Measurements from ENCODE around the gene SOCS1.

The SOCS1 gene

GRCh38 chr16:11264155-11264832, 8.3 kb upstream of the SOCS1 start:
- DNase-seq, result no peak
- Histone ChIP-seq H3K36me3 (ENCODE audit: control insufficient read depth in 1 of 2, insufficient read depth in 2 of 2, low read length in 2 of 2) (no peaks in the 10 kb centered on the region), H2AFZ (ENCODE audit: insufficient read depth, low read length, poor library complexity) (no peak overlapping the region), H3K27me3 (ENCODE audit: insufficient read depth, low read length) (no peaks in the 10 kb centered on the region), H3K4me3 (ENCODE audit: low read depth, low read length) (no peak overlapping the region), H3K27ac (ENCODE audit: low read depth, low read length) (no peak overlapping the region), H3K4ac (ENCODE audit: low read depth, low read length) (no peak overlapping the region), H3K4me2 (ENCODE audit: low read length) (no peak overlapping the region), H3K4me1 (ENCODE audit: control insufficient read depth in 1 of 2, insufficient read depth in 2 of 2, low read length in 2 of 2) (peaks cover 14 to 16% of the 10 kb centered on the region in 2 experiments), H4K8ac (ENCODE audit: low read depth, low read length) (no peak overlapping the region), H2BK120ac (ENCODE audit: insufficient read depth, low read length, poor library complexity) (no peak overlapping the region), H3K14ac (ENCODE audit: low read length) (no peak overlapping the region), H2BK12ac (ENCODE audit: low read length) (no peak overlapping the region), H3K79me2 (ENCODE audit: control insufficient read depth, insufficient read depth, low read length, poor library complexity) (no peaks in the 10 kb centered on the region), H3K9ac (ENCODE audit: low read length) (no peak overlapping the region), H3K79me1 (ENCODE audit: low read length) (peaks cover 4% of the 10 kb centered on the region), H2BK5ac (ENCODE audit: low read depth, low read length, poor library complexity) (no peak overlapping the region), H4K91ac (ENCODE audit: low read depth, low read length) (no peak overlapping the region), H2AK5ac (ENCODE audit: low read length) (no peak overlapping the region), H3K23ac (ENCODE audit: low read length) (no peak overlapping the region), H3K18ac (ENCODE audit: low read length) (no peak overlapping the region), H3K9me3 (ENCODE audit: insufficient read depth, low read depth, low read length) (no peaks in the 10 kb centered on the region), H4K12ac (ENCODE audit: low read depth, low read length) (no peak overlapping the region)
- no CpG with 5 or more reads among the region's 9 CpGs for WGBS (ENCODE audit: extremely low coverage, insufficient coverage, insufficient read length)

- DNase-seq, result no peak
- H4K8ac ChIP-seq (ENCODE audit: low read depth, low read length), result no peak overlapping the region
- no peaks in the 10 kb centered on the region for H3K27me3 ChIP-seq (ENCODE audit: insufficient read depth, low read length)
- H3K23ac ChIP-seq (ENCODE audit: low read length), result no peak overlapping the region
- no peak overlapping the region for H3K14ac ChIP-seq (ENCODE audit: low read length)
- no CpG with 5 or more reads among the region's 4 CpGs for WGBS (ENCODE audit: extremely low coverage, insufficient coverage, insufficient read length)
- no peak overlapping the region for H3K18ac ChIP-seq (ENCODE audit: low read length)
- H3K9me3 ChIP-seq (ENCODE audit: insufficient read depth, low read depth, low read length), result peaks cover 2% of the 10 kb centered on the region
- no peaks in the 10 kb centered on the region for H3K36me3 ChIP-seq (ENCODE audit: control insufficient read depth in 1 of 2, insufficient read depth in 2 of 2, low read length in 2 of 2)
- no peak overlapping the region for H2BK120ac ChIP-seq (ENCODE audit: insufficient read depth, low read length, poor library complexity)
- no peak overlapping the region for H2BK12ac ChIP-seq (ENCODE audit: low read length)
- peaks cover 14 to 16% of the 10 kb centered on the region in 2 experiments for H3K4me1 ChIP-seq (ENCODE audit: control insufficient read depth in 1 of 2, insufficient read depth in 2 of 2, low read length in 2 of 2)
- H3K27ac ChIP-seq (ENCODE audit: low read depth, low read length), result no peak overlapping the region
- no peaks in the 10 kb centered on the region for H3K79me2 ChIP-seq (ENCODE audit: control insufficient read depth, insufficient read depth, low read length, poor library complexity)
- no peak overlapping the region for H2BK5ac ChIP-seq (ENCODE audit: low read depth, low read length, poor library complexity)
- no peak overlapping the region for H4K12ac ChIP-seq (ENCODE audit: low read depth, low read length)
- H3K4ac ChIP-seq (ENCODE audit: low read depth, low read length), result no peak overlapping the region
- H3K79me1 ChIP-seq (ENCODE audit: low read length), result peaks cover 4% of the 10 kb centered on the region
- H3K9ac ChIP-seq (ENCODE audit: low read length), result no peak overlapping the region
- H3K4me3 ChIP-seq (ENCODE audit: low read depth, low read length), result no peak overlapping the region
- H4K91ac ChIP-seq (ENCODE audit: low read depth, low read length), result no peak overlapping the region
- H3K4me2 ChIP-seq (ENCODE audit: low read length), result no peak overlapping the region
- no peak overlapping the region for H2AK5ac ChIP-seq (ENCODE audit: low read length)
- no peak overlapping the region for H2AFZ ChIP-seq (ENCODE audit: insufficient read depth, low read length, poor library complexity)
Observed at GRCh38 chr16:11263737-11264136, 7.7 kb upstream of the SOCS1 start.

- Histone ChIP-seq H3K79me2 (ENCODE audit: control insufficient read depth, insufficient read depth, low read length, poor library complexity) (no peaks in the 10 kb centered on the region), H3K18ac (ENCODE audit: low read length) (no peak overlapping the region), H4K8ac (ENCODE audit: low read depth, low read length) (no peak overlapping the region), H3K4ac (ENCODE audit: low read depth, low read length) (no peak overlapping the region), H3K27me3 (ENCODE audit: insufficient read depth, low read length) (no peaks in the 10 kb centered on the region), H3K4me3 (ENCODE audit: low read depth, low read length) (no peak overlapping the region), H3K9ac (ENCODE audit: low read length) (no peak overlapping the region), H3K4me1 (ENCODE audit: control insufficient read depth in 1 of 2, insufficient read depth in 2 of 2, low read length in 2 of 2) (peaks cover 14 to 16% of the 10 kb centered on the region in 2 experiments), H3K23ac (ENCODE audit: low read length) (no peak overlapping the region), H4K91ac (ENCODE audit: low read depth, low read length) (no peak overlapping the region), H2BK5ac (ENCODE audit: low read depth, low read length, poor library complexity) (no peak overlapping the region), H3K4me2 (ENCODE audit: low read length) (no peak overlapping the region), H2BK120ac (ENCODE audit: insufficient read depth, low read length, poor library complexity) (no peak overlapping the region), H3K14ac (ENCODE audit: low read length) (no peak overlapping the region), H2AFZ (ENCODE audit: insufficient read depth, low read length, poor library complexity) (no peak overlapping the region), H2AK5ac (ENCODE audit: low read length) (no peak overlapping the region), H3K27ac (ENCODE audit: low read depth, low read length) (no peak overlapping the region), H3K79me1 (ENCODE audit: low read length) (peaks cover 4% of the 10 kb centered on the region), H4K12ac (ENCODE audit: low read depth, low read length) (no peak overlapping the region), H2BK12ac (ENCODE audit: low read length) (no peak overlapping the region), H3K9me3 (ENCODE audit: insufficient read depth, low read depth, low read length) (peaks cover 2% of the 10 kb centered on the region), H3K36me3 (ENCODE audit: control insufficient read depth in 1 of 2, insufficient read depth in 2 of 2, low read length in 2 of 2) (no peaks in the 10 kb centered on the region)
- no peak for DNase-seq
- WGBS (ENCODE audit: extremely low coverage, insufficient coverage, insufficient read length), result no CpG with 5 or more reads among the region's 8 CpGs
Observed at GRCh38 chr16:11262915-11263314, 6.9 kb upstream of the SOCS1 start.

GRCh38 chr16:11260596-11260966, 4.6 kb upstream of the SOCS1 start:
- Histone ChIP-seq H2BK12ac (ENCODE audit: low read length) (no peak overlapping the region), H3K4ac (ENCODE audit: low read depth, low read length) (no peak overlapping the region), H3K4me3 (ENCODE audit: low read depth, low read length) (no peak overlapping the region), H3K4me2 (ENCODE audit: low read length) (peak overlapping the region; percentile 11), H4K12ac (ENCODE audit: low read depth, low read length) (no peak overlapping the region), H3K27ac (ENCODE audit: low read depth, low read length) (peak overlapping the region; percentile 24), H3K9ac (ENCODE audit: low read length) (no peak overlapping the region), H3K14ac (ENCODE audit: low read length) (no peak overlapping the region), H3K79me1 (ENCODE audit: low read length) (peaks cover 17% of the 10 kb centered on the region), H2BK120ac (ENCODE audit: insufficient read depth, low read length, poor library complexity) (no peak overlapping the region), H3K27me3 (ENCODE audit: insufficient read depth, low read length) (no peaks in the 10 kb centered on the region), H3K9me3 (ENCODE audit: insufficient read depth, low read depth, low read length) (peaks cover 2% of the 10 kb centered on the region), H4K8ac (ENCODE audit: low read depth, low read length) (no peak overlapping the region), H3K4me1 (ENCODE audit: control insufficient read depth in 1 of 2, insufficient read depth in 2 of 2, low read length in 2 of 2) (peaks cover 19 to 23% of the 10 kb centered on the region in 2 experiments), H2AFZ (ENCODE audit: insufficient read depth, low read length, poor library complexity) (no peak overlapping the region), H2BK5ac (ENCODE audit: low read depth, low read length, poor library complexity) (no peak overlapping the region), H3K18ac (ENCODE audit: low read length) (no peak overlapping the region), H3K23ac (ENCODE audit: low read length) (no peak overlapping the region), H3K36me3 (ENCODE audit: control insufficient read depth in 1 of 2, insufficient read depth in 2 of 2, low read length in 2 of 2) (no peaks in the 10 kb centered on the region), H2AK5ac (ENCODE audit: low read length) (no peak overlapping the region), H4K91ac (ENCODE audit: low read depth, low read length) (peak overlapping the region; percentile 29), H3K79me2 (ENCODE audit: control insufficient read depth, insufficient read depth, low read length, poor library complexity) (peaks cover 6% of the 10 kb centered on the region)
- DNase-seq, result peak in 1 of 2 donors; percentile 72
- WGBS (ENCODE audit: extremely low coverage, insufficient coverage, insufficient read length), result no CpG with 5 or more reads among the region's 3 CpGs
